Measurements from ENCODE around the gene CIB4.
"Not testable (repeated sequence)": the region's sequence is repeated elsewhere in the genome, so short reads cannot be mapped to it uniquely, and the experiment has no call there.

The CIB4 gene

DNA sequence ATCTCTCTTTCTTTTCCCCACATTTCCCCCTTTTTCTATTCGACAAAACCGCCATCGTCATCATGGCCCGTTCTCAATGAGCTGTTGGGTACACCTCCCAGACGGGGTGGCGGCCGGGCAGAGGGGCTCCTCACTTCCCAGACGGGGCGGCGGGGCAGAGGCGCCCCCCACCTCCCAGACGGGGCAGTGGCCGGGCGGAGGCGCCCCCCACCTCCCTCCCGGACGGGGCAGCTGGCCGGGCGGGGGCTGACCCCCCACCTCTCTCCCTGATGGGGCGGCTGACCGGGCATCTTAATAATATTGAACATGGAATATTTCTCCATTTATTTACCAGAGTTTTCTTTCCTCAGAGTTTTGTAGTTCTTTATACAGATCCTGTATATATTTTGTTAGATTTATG lies 24.1 kb upstream of the CIB4 start:
- DNase-seq: not testable (repeated sequence)

DNA sequence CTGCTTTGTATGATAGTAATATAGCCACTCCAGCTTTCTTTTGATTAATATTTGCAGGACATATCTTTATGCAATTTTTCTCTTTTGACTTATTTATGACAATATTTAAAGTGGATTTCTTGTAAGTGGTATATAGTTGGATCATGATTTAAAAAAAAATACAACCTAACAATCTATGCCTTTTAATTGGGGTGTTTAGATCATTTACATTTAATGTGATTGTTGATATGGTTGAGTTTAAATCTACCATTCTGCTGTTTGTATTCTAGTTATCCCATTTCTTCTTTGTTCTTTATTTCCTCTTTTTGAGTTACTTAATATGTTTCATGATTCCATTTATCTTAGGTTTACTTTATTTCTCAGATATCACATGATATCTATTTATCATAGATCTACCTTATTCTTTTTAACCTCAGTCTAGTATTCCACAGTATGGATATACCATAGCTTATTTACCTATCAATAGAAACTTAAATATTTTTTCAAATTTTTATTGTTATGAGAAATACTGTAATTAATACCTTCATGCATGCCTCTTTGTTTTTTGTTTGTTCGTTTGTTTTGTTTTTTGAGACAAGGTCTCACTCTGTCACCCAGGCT lies 19.3 kb upstream of the CIB4 start:
- no peak for DNase-seq

DNA sequence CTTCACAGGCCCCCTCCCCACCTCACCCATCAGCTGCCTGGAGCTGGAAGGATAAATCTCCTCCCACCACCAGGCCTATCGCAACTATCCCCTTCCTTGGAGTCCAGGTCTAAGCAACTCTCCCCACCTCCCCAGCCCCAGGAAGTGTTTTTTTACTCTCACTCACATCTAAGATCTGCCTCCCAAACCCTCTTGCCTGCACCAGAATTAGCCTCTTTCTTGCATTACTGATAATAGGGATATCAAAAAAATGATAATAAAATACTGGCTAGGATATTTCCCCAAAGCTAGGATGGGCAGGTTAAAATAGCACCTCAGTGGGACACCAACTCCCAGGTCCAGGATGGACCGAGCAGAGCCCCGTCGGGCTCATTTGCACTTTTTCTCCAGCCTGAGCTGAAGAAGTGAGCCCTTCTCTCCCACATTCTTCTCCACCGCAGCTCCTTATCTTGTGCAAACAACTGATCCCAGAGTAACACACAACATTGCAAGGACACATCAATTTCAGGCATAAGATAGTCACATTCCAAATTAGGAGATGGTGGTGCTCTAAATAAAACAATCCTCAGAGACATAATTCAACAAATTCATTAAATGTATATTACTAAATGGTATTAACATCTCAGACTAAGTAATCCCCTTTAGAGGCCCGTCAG lies 17.7 kb upstream of the CIB4 start:
- DNase-seq: no peak

DNA sequence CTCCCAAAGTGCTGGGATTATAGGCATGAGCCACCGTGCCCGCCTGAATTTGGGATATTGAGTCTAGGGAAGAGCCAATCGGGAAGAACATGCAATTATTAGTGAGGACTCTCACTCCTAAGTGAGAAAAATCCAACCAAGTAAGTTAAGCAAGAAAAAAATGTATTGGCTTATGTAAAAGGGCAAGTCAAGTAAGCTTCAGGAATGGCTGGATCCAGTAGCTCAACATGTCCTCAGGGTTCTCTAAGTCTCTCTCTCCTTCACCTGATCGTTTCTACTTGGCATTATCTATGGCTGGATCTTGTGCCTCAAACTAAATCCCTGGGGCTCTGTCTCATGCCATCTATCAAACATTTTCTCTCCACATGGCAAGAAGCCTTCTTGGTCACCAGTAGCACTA lies 16.1 kb upstream of the CIB4 start:
- no peak for DNase-seq

DNA sequence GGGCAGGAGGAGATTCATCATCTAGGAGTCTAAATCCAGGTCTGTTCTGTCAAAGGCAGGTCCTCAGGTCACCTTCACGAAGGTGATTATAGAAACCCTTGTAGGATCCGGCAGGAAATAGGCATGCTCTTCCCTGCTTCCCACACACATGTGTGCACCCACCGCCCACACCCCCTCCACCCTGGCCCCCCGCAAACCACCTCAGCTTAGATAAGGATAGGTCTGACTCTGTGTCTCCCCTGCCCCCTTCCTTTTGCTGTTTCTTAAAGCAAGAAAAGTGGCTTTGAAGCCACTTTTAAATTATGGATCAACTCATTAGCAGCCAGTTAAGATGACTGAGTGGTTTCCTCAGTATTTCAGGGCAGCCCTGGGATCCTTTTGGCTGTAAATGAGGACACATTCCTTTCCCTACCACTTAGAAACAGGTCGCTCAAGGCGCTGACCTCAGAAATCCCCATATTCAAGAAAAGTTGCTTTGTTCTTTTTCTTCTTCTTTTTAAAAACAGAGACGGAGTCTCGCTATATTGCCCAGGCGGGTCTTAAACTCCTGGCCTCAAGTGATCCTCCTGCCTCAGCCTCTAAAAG lies 14.5 kb upstream of the CIB4 start:
- no peak for DNase-seq

DNA sequence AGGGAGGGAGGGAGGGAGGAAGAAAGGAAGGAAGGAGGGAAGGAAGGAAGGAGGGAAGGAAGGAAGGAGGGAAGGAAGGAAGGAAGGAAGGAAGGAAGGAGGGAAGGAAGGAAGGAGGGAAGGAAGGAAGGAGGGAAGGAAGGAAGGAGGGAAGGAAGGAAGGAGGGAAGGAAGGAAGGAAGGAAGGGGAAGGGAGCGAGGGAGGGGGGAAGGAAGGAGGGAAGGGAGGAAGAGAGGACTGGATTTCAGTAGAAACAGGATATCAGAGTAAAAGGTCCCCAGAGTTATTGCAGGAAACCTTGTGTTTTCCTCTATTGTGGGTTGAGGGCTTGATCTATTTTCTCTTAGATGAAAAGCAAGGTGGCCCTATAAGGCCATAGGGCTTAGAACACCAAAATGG lies 14.0 kb upstream of the CIB4 start:
- DNase-seq: not testable (repeated sequence)

DNA sequence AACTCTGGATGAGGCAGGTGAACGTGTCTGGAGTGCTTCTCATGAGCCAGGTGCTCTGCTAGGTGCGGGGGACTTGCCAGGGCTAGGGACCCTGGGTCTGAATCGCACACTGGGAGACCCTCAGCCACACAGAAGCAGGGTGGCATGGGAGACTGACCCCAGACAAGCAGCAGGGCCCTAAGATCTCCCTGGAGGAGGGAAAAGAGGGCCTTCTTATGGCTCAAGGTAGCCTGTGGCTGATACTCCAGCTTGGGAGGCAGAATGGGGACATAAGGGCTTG lies 12.8 kb upstream of the CIB4 start:
- DNase-seq: no peak

DNA sequence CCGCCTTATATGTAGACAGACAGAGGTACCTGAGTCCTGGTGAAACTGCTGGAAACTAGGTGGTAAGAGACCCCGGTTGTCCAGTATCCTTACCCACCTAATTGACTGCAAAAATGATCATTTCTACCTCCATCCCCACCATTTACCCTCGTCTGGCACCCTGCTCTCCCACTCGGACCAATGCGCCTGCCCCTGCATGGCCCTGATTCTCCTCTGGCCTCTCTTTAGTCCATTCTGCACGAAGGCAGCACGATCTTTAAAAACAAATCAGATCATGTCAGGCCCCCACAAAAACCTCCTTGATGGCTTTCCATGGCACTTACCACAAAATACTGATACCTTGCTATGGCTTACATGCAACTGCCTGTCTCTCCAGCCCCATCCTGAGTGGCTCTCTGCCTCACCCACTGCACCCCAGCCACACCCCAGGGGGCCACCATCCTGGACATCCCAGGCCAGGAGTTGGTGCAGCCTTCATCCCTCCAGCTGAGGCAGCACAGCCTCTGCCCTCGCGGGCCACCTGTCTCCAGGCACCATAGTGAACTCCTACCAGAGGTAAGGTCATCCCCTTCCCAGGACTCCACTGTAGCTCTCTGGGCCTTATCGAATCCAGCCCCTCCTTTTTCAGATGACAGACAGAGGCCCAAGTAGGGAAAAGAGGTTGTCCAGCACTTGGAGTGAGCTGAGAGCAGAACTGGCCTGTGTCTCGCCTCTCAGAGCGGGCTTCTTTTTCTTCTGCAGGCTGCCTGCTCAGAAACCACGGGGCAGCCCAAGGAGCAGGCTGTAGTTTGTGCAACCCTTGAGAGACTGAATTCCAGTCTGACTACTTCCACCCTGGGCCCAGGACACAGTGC lies 12.3 kb upstream of the CIB4 start:
- no peak for DNase-seq

DNA sequence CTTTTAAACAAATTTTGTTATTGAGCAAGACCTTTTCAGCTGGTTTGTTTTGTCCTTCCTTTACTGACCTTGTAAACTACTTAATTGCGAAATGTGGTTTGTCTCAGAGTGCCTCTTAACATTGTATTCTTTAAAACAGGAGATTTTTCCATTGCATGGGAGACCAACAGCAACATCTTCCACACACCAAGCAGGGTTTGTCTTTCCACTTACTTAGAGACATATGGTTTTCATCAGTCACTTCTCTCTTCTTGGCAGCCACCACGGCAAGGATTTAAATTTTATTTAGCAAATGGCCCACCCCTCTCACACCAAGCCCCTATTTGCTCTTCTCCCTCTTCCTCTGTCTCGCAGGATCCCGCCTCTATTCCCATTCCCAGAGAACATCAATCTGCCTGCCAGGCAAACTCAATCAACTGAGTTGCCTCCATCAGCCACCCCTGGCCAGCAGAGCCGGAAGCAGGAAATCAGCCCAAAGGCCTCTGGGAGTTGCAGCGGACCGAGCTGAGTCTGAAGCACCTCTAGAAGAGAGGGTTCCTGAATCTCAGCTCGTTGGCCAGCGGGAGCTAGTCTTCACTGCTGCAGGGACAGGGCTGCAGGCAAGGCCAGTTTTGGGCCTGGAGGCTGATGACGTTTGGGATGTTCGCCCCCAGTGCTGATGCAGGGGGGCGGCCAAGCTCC lies 11.3 kb upstream of the CIB4 start:
- DNase-seq: no peak

DNA sequence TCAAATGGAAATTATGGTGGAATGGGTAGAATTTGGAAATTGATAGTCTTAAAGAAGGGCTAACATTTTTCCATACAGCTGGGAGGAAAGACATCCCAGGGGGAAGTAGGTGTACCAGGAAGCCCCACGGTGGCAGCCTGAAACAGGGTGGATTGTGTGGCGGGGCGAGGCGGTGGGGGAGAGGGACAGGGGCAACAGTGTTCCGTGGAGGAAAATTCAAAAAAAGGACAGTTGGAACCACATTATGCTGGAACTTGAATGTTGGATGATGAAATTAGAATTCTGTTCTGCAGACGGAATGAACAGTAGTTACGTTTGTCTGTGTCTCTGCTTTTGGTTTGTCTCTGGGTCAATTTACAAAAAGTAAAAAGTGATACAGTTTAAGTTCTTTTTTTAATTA lies 10.6 kb upstream of the CIB4 start:
- DNase-seq: no peak

DNA sequence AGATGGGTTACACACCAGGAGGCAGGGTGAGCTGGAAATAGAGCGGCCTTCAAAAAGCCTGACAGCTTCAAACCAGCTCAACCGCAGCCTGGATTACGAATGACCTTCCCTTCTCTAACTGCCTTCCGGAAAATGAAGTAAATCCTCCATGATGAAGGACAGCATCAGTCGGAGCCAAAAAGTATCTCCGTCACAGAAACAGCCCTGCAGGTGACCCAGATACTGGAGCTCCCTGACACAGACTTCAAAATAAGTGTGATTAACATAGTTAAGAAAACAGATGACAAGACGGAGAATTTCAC lies 10.3 kb upstream of the CIB4 start:
- DNase-seq: no peak

DNA sequence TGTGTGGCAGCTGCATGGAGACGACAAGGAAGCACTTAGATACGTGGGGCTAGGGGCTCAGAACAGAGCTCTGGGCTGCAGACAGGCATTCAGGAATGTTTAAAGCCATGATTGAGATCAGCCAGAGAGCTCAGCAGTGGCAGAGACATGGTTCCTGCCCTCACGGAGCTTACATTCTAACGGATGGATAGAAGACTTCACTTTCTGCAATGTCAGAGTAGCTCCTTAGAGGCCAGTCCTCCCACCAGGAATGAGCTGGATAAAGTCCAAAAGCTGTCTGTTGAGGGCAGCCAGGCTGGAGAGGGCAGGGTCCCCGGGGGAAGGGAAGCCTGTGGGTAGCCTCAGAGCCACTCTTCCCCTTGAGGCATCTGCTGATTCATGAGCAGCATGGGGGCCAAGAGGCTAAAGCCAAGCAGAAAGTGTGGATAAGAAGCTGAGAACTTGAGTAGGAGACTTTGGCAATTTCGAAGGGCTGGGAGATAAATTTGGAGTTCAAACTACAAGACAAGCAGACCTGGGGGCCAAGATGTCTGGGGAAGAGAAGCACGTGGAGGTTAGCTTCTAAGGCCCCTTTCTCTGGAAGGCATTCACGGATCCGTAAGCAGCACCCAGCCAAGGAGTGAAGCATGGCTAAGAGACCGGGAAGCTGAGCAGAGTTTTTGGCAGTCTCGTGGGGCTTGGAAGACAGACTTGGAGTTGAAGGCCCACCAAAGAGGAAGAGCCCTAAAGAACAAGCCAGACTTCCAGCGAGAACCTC lies 9.7 kb upstream of the CIB4 start:
- no peak for DNase-seq

DNA sequence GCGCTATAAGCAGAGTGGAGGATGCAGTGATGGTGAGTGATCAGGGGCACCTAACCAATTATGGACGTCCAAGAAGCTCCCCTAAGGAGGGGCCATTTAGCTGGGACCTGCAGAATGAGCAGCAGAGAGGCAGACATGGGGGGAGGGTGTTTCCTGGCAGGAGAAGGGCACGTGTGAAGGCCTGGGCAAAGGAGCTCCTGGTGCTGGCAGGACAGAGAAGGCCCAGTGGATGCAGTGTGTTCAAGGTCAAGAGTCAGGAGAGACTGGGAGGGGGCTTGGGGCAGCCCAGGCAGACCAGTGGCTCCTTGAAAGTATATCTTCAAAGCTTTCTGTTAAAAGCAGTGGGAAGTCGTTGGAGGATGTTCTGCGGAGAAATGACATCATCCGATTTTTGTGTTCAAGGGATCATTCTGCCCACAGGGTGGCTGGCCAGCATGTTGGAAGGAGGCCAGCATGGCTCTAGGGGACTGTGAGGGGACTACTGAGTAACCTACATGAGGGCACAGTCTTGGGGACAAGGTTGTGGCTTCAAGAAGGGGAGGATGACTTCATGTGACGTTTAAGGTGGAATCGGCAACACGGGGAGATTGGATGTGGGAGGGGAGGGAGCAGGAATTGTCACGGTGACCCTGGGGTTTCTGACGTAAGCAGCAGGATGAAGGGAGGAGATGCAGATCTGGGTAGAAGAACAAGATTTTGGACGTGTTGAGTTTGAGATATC lies 9.0 kb upstream of the CIB4 start:
- DNase-seq: no peak

DNA sequence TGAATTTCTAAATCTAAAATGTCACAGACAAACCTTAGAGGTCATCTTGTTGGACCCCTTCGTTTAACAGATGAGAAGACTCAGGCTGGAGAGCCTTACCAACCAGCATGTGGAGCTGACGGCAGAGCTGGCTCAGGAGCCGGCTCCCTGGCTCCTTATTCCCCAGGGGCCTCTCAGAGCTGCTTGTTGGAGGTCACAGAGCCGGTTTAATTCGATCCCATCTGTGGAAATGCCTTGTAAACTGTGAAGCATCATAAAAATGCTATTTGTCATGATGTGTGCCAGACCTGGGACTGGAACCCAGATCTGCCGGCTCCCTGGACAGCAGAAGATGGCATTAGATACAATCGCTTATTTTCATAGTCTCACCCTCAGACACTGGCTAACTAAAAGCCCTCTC lies 8.2 kb upstream of the CIB4 start:
- no peak for DNase-seq

DNA sequence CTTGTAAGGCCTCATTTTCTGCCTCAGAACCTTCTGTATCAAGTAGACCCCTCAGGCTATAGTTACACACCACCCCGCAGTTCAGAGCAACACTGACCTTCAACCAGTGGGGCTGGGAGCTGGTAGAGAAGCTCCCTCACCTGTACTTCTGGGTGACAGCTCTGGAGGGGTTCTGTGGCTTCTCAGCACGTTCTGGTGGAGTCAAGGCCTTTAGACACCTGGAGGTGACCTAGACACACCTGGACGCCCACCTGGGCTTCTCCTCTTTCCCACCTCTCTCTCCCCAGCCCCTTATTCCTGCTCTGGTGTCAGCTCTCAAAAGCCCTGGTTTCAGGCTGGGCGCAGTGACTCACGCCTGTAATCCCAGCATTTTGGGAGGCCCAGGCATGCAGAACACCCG lies 7.3 kb upstream of the CIB4 start:
- no peak for DNase-seq

DNA sequence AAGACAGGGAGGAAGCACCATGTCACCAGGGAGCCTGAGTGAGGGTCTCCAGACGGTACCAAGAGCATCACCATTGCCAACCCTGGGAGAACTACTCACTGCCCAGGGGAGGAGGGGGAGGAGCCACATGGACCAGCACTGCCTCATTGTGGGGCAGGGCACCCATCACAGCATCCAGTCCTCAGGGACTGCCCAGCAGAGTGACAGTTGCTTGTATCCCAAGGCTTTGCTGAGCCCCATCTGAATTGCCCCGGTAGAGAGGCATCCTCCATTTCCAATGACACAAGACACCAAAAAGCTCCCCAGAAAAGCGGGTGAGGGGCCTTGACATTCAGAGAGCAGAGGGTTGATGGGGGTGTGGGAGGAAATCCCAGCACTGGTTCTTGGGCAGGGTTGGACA lies 6.8 kb upstream of the CIB4 start:
- no peak for DNase-seq

DNA sequence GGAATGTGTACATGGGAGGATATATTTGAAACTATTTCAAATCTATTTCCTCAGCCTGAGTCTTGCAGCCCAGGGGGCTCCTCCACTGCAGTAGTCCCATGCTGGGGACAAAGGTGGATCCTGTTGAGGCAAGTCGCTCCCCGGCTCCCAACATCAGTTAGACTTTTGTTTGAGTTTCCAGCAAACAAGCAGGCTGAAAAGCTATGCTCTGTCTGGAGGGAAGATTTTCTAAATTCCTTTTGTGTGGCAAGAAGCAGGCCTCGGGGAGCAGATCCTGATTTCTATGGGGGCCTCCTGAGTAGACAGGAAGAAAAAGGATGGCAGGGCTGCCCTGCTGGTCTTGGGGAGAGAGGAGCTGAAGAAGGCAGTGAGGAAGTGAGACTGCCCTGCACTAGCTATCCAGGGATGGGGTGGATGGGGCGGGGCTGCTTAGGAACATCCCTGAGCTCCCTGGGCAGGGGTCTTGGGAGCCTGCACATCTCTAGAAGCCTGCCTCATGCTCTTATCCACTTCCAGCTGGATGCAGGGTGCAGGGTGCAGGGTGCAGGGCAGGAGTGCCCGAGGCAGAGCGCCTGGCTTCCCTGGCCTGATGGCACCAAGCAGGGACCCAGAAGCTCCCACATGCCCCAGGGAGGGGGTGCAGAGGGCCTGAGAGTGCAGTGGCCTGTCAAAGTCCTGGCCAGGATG lies 6.0 kb upstream of the CIB4 start:
- DNase-seq: no peak

DNA sequence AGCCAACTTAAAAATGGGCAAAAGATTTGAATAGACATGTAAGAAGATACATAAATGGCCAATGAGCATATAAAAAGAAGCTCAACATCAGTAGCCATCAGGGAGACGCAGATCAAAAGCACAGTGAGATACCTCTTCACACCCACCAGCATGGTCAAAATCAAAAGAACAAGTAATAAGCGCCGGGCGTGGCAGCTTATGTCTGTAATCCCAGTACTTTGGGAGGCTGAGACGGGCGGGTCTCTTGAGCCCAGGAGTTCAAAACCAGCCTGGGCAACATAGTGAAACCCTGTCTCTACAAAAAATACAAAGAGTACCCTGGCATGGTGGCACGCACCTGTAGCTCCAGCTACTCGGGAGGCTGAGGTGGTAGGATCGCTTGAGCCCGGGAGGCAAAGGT lies 4.6 kb upstream of the CIB4 start:
- no peak for DNase-seq

DNA sequence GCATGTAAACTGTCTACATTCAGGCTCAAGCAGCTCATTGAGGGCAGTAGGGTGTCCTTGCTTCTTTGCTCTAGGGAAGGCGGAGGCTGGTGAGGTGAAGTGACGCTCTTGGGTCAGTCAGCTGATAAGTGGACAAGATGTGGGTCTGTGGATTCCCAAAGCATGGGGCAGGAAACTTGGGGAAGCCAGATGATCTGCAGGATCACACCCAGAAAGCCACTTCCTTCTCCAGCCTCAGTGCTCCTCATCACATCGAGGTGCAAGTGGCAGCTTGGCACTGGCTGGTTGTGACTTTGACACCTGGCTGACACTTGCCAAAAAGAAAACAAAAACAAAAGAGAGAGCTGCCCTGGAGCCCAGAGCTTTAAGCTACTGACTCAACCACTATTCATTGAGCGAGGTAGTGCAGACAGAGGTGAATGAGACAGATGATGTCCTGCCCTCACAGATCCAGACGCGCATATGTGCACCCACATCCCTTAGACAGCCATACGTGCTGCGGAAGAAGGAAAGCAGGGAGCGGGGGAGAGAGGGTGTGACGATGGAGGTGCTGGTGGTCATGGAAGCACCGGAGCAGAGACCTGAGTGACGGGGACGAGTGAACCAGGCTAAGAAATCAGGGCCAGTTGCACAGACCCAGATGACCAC lies 3.1 kb upstream of the CIB4 start:
- DNase-seq: no peak

DNA sequence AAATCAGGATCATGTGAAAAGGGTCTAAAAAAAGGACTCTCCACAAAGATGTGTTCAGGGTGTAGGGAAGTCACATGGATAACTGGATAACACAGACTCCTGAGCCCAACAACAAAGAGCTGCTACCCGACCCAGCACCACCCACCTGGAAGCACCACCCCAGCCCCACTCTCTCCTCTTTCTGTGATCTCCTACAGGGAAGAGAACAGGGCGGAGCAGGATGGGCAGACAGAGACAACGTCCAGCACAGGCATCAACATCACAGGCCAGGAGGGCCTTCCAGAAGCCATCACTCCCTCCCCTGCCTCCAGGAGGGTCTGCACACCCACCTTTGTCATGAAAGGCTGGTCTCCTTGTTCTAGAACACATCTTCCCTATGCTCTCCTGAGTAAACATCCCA lies 1.3 kb upstream of the CIB4 start:
- no peak for DNase-seq

DNA sequence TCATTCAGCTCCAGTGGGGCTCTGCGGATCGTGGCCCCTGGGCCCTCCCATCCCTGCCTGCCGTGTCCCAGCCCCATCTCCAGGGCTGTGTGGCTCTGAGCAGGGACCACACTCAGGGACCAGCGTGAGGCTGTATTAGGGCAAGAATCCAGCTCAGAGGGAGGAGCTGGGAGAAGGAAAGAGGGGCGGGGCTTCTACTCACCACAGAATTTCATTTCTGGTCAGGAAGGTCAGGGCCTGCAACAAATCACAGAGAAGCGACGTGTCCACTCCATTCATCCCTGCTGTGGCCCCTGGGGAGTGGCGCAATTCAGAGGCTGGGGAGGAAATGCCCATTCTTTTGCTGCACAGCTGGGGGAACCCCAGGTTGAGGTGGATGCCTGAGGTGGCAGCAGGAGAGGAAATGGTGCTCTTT lies 828 bp downstream of the CIB4 start:
- DNase-seq: no peak
